GM18502 (cell line): Measurements from ENCODE around the gene RAB1B.
A peak's percentile ranks its signal among the peaks of the same experiment; 100 is the strongest.
"Not testable (repeated sequence)": the region's sequence is repeated elsewhere in the genome, so short reads cannot be mapped to it uniquely, and the experiment has no call there.

ENCODE experiments used
- ATAC-seq: cut with Tn5 transposase; IDR thresholded peaks from one replicate; pipeline ENCODE4 v1.9.1; 2021; ENCODE audit warnings: mild to moderate bottlenecking; ENCODE audit not compliant: unreplicated experiment, poor library complexity

RAB1B gene

DNA sequence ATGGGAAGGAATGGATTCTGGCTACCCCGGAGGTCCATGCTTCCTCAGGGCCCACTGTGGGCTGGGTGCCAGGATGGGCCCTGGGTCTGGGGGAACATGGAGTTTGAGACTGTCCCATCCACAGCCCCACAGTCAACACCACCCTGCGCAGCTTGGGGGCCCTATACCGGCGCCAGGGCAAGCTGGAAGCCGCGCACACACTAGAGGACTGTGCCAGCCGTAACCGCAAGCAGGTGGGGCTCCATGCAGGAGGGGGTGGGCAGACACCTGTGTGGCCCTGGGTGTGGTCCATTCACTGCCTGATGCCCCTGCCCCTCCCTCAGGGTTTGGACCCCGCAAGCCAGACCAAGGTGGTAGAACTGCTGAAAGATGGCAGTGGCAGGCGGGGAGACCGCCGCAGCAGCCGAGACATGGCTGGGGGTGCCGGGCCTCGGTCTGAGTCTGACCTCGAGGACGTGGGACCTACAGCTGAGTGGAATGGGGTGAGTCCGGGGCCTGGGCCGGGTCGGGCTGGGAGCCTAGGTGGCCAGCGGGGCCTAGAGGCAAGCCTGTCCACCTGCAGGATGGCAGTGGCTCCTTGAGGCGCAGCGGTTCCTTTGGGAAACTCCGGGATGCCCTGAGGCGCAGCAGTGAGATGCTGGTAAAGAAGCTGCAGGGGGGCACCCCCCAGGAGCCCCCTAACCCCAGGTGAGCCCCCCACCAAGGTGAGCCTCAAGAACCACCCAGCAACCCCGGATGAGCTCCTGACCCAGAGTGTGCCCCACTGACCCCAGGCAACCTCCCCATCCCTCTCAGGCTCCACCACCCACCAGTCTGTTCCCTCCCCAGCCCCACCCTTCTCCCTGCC is 2.7 kb upstream of the RAB1B start:
- no peak for ATAC-seq

DNA sequence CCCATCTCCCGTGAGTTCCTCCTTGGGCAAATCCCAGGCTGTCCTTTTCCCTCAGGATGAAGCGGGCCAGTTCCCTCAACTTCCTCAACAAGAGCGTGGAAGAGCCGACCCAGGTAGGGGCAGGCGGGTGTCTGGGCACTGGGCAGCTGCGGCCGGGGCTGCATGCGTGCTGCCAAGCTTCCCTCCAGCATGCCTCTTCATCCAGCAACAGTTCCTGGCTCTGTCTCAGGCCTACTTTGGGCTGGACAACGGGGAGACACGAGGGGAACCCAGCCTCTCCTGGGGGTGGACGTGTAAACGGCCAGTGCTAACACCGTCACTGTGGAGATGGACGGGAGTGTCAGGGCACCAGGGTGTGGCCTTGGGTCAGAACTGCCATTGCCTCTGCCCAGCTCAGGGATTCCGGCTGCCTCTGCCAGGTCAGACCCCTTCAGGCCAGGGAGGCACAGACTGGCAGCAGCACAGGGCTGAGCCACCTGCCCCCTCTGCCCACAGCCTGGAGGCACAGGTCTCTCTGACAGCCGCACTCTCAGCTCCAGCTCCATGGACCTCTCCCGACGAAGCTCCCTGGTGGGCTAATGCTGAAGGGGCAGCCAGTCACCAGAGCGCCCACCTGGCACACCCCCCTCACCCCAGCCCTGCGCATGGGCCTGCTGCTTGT is 1.9 kb upstream of the RAB1B start:
- ATAC-seq = no peak

GRCh38 chr11:66267039-66267378 is 1.4 kb upstream of the RAB1B start:
- ATAC-seq = no peak

DNA sequence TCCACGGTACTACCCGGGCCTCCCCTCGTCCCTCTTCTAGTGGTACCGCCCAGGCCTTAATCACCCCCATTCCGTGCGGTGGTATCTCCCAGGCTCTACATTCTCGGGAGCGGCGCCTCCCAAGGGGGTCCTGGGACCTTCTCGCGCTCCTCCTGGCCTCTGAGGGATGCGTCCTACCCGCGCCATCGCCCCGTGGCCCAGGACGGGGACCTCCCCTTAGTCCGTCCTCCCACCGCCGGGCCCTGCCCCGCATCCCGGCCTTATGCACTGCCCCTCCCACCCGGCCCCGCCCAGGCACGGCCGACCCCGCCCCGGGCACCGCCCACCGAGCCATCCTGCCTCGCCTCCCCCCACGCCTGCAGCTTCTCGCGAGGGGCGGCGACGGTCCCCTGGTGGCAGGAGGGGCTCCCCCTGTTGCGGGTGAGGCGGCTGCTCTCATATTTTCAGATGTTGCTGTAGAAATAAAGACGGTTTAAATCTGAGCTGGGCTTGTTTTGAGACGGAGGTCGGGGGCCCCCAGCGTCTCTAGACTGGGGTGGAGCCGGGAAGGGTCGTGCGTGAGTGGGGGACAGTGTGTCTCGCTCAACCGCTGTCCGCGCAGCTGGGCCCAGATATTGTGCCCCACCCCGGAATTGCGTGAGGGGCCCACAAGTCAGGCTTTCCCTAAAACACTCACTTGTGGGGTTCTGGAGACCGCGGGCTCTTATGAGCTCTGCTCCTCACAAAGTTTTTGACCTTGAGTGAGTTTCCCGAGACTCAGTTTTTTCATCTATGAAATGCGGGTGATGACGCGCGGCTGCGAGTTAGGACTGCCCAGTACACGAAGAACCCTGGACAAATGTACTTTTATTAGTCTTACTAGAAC is 828 bp upstream of the RAB1B start:
- peak; percentile 44 for ATAC-seq

DNA sequence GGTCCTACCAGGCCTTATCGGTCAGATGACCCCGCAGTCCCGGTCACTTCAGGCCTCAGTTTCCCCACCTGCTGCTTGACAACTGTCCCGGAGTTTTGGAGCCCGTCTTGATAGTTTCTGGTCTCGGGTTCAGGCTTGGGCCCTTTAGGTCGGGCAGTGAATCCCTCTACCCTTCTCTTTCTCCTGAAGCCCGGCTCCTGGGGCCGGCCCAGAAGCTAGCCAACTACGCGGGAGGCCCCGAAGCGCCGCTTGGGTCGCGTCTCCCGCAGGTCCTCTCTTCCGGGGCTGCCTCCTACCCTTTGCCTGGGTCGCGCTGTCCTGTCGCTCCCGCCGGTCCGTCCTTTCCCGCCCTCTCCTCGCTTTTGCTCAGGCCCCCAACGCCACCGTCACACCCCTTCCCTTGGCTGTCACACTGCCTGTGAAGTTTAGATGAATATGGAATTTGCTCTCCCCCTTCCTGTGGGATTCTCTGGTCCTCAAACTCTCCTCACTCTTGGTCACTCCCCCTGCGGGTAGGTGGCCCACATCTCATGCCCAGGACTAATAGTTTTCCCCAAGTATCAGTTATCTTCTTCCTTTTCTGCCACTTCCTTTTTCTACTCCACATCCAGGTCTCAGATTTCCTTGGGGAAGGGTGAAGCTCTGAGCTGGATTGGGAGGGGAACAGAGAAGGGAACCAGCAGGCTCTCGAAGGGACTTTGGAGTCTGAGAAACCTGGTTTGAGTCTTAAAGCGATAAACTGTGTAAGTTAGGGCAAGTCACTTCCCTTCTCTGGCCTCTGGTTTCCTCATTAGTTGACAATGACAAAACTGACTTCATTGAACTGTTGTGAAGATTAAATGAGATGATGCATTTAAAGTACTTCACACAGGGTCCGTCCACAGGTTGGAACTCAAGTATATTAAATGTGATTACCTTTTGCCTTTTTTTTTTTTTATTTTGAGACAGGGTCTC is 790 bp downstream of the RAB1B start:
- no peak for ATAC-seq

- ATAC-seq = no peak
Measured at GRCh38 chr11:66271816-66272215, 3.4 kb downstream of the RAB1B start.

GRCh38 chr11:66272596-66272995 is 4.2 kb downstream of the RAB1B start:
- no peak for ATAC-seq

DNA sequence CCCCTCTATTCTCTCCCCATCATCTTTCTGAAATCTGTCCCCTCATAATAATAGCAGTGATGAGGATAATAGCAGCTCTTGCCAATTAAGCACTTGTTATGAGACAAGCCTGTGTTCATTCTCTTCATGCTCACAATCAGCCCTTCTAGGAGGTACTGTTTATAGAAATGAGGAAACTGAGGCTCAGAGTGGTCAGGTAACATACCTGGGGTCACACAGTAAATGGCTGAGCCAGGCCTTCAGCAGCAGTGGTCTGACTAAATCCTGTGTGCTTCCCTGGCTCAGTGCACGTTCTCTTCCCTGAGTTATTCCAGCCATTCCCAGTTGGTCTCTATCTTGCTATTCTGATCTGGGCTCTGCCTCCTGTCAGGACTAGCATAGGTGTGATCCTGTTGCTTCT is 5.8 kb downstream of the RAB1B start:
- ATAC-seq = no peak

GRCh38 chr11:66275396-66275795 is 7.0 kb downstream of the RAB1B start:
- ATAC-seq = no peak

DNA sequence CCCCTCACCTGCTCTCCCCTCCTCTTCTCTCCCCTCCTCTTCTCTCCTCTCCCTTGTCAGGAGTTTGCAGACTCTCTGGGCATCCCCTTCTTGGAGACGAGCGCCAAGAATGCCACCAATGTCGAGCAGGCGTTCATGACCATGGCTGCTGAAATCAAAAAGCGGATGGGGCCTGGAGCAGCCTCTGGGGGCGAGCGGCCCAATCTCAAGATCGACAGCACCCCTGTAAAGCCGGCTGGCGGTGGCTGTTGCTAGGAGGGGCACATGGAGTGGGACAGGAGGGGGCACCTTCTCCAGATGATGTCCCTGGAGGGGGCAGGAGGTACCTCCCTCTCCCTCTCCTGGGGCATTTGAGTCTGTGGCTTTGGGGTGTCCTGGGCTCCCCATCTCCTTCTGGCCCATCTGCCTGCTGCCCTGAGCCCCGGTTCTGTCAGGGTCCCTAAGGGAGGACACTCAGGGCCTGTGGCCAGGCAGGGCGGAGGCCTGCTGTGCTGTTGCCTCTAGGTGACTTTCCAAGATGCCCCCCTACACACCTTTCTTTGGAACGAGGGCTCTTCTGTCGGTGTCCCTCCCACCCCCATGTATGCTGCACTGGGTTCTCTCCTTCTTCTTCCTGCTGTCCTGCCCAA is 7.7 kb downstream of the RAB1B start:
- no peak for ATAC-seq

DNA sequence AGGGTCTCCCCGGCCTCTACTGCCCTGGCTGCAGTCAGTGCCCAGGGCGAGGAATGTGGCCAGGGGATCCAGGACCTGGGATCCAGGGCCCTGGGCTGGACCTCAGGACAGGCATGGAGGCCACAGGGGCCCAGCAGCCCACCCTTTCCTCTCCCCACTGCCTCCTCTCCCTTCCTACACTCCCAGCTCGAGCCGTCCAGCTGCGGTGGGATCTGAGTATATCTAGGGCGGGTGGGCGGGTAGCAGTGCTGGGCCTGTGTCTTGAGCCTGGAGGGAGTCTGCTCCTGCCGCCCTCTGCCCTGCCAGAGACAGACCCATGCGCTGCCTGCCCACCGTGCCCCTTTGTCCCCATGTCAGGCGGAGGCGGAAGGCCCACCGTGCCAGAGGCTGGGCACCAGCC is 8.2 kb downstream of the RAB1B start:
- not testable (repeated sequence) for ATAC-seq

DNA sequence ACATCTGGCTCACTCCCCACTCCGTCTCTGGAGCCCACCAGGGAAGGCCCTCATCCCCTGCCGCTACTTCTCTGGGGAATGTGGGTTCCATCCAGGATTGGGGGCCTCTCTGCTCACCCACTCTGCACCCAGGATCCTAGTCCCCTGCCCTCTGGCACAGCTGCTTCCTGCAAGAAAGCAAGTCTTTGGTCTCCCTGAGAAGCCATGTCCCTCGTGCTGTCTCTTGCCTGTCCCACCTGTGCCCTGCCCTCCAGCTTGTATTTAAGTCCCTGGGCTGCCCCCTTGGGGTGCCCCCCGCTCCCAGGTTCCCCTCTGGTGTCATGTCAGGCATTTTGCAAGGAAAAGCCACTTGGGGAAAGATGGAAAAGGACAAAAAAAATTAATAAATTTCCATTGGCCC is 8.6 kb downstream of the RAB1B start:
- ATAC-seq = not testable (repeated sequence)

DNA sequence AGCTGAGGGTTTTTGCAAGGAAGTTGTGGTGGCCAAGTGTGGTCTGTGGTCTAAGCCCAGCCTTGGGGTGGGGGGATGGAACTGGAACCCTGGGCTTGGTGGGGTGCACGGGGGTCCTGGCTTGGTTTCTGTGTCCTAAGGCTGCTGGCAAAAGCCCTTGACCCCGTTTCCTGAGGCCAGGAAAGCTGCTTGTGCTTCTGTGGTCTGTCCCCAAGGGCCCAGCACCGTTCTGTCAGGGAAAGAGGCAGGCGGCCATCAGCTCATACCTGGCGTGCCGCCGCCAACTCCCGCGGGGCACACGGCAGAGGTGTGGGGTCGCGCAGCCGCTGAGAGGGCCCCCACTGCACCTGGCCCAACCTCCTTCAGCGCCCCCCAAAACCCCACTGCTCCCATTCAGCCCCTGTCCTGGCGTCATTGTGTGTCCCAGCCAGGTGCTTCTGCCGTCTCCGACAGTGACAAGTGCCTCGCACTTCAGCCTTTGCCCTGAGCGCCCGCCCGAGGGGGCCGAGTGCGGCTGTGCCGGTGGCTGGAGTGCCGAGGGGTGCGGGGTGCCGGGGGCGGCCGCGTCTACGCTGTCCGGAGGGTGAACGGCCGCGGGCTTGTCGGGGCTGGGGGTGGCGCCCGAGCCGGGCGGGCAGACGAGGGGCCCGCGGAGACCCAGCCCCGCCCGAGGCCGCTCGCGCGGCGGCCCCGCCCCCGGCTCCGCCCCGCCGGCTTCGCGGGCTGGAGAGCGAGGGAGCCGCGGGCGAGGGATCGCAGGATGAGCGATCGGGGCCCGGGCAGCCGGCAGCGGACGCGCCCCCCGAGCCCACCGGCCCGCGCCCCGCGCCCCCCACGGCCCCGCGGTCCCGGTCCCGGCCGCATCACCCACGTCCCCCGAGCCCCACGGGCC is 9.3 kb downstream of the RAB1B start, which contains the start of gene CNIH2:
Gene CNIH2, plus strand, starts transcription at position 705 of the 892 bp plus-strand sequence. CDS start 282 bp downstream, outside the sequence.
- ATAC-seq = no peak

DNA sequence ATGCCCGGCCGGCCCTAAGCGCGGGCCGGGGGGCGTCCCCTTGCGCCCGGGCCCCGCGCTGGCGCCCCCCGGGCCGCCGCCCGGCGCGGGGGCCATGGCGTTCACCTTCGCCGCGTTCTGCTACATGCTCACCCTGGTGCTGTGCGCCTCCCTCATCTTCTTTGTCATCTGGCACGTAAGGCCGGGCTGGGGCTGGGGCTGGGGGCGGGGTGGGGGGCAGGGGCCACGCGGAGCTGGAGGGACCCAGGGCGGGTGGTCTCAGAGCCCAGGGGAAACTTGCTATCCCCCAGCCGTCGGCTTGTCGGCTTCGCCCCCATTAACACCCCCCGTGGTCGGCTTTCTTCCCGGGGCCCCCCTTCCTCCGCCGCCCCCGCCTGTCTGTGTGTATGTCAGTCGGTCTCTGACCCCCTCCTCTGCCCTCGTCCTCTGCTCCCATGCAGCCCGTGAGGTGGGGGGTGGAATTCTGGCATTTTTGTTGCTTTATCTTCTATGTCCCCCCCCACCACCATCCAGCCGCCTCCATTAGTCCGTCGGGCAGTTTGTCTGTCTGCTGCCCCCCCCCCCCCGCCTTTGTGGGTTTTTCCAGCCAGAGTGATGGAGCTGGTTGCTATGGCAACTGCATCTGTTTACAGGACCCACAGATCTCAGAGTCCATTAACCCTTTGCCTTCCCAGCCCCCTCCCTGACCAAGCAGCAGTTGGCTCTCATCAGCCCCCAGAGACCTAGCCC is 10.1 kb downstream of the RAB1B start:
- no peak for ATAC-seq

GRCh38 chr11:66279092-66279734 is 10.8 kb downstream of the RAB1B start:
- ATAC-seq = no peak

DNA sequence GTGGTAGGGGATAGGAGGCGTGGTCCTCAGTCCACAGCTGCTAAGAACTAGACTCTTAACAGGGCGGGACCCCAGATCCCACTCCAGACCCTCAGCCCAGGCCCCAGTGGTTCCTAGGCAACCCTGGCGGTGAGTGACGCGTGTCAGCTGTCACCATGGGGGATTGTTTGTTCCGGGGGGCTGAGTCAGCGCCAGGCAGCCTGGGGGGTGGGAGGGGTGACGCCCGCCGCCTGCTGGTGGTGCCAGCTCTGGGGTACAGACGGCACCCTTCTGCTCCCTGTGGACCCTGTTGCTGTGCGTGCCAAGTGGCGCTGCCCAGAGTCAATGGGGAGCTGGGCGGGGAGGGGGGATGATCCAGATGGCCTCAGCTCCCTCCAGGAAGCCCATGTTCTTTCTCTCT is 12.0 kb downstream of the RAB1B start:
- no peak for ATAC-seq

GRCh38 chr11:66281001-66281400 is 12.6 kb downstream of the RAB1B start:
- no peak for ATAC-seq
